ENCODE measurements around the gene WDR82.

GRCh38 chr3:52240059-52240885 lies 38.2 kb downstream of the WDR82 start:
- no peak for TF ChIP-seq CTCF (IDR thresholded peaks at IDR 0.05)
- no peak for TF ChIP-seq POLR2A (IDR thresholded peaks at IDR 0.05)
